Measurements from ENCODE around the gene GPR160. TPM values are rescaled to one million over a fixed set of nuclear protein-coding genes. Genes with fewer than 3 reads are reported as not detected.
"Not testable (repeated sequence)": the region's sequence is repeated elsewhere in the genome, so short reads cannot be mapped to it uniquely, and the experiment has no call there.

Gene GPR160
- polyA plus RNA-seq, 4 donors: 33.0 to 46.1 (median 38.0) TPM

DNA sequence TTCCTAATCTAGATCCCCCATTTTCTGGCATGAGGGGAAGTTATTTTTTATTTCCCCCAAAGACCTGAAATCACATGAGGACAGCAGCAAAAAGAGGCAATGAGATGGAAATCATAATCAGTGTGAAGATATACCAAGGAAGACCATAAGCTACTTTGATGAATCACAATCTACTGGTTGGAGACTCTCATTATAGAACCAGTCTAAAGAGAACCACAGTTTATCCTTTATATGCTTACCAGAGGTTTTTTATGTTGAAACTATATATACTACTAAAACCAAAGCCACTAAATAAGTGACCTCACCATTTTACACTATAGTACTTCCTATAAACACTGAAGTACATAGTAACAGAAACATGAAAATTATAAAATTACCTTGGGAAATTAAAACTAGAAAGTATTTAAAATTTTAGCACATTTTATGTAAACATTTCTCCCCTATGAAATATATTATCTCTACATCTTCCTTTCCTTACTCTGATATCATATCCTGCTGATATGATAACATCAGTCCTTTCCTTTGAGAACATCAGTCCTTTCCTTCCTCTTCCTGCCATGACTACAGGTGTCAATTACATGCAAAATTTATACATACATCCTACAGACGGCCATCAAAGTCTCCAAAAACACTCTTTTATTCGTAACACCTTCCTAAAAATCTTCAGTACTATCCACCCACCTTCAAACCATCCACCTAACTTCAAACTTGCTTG is 71.9 kb downstream of the GPR160 start:
- no peak for DNase-seq (ENCODE audit: low read depth in 4 of 4, low spot score in 2 of 4)

DNA sequence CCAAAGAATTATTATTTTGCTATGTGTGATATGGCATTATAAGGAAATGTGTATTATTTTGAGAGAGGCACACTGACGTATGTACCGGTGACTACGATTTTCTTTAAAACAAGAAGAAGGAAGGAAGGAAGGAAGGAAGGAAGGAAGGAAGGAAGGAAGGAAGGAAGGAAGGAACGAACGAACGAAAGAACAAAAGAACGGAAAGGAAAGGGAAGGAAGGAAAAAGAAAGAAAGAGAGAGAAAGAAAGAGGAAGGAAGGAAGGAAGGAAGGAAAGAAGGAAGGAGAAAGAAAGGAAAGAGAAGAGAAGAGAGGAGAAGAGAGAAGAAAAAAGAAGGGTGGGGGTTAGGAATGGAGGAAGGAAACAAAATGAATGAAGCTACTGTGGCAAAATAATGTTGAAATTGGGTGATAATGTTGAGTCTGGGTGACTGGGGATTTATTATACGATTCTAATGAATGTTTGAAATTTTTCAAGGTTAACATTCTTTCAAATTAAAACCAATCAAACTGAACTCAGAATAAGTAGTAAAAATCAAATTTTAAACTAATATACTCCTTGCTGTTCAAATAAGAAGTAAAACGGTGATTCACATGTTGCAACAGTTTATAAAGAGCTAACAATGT is 73.5 kb downstream of the GPR160 start:
- DNase-seq (ENCODE audit: low read depth in 4 of 4, low spot score in 2 of 4): no peak

DNA sequence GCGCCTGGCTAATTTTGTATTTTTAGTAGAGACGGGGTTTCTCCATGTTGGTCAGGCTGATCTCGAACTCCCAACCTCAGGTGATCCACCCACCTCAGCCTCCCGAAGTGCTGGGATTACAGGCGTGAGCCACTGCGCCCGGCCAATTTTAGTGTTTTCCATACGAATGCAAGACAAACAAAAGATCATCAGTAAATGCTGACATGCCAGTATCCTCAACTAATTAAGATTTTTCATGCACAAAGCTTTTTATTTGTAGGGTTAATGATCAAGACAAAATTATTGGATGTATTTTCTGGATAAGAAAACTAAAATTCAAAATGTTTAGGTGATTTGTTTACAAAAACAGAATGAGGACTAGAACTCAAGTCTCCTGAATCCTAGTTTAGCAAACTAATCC is 76.4 kb downstream of the GPR160 start:
- not testable (repeated sequence) for DNase-seq (ENCODE audit: low read depth in 4 of 4, low spot score in 2 of 4)

DNA sequence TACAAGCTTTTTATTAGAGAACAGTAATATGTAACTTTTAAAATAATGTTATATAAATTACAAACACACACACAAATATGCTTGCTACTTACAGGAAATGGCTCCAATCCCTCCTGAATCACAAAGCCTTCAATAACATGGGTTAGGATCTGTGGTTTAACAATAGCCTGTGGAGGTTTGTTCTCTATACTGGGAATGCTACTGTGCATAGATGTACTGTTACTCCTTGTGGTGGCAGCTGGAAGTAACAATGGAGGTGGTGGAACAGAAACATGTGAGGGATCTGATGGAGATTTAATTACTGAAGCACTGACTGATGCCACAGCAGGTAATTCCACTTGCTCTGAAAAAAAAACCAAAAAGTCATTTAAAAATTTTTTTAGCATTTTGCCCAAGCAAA is 79.3 kb downstream of the GPR160 start:
- DNase-seq (ENCODE audit: low read depth in 4 of 4, low spot score in 2 of 4): no peak

DNA sequence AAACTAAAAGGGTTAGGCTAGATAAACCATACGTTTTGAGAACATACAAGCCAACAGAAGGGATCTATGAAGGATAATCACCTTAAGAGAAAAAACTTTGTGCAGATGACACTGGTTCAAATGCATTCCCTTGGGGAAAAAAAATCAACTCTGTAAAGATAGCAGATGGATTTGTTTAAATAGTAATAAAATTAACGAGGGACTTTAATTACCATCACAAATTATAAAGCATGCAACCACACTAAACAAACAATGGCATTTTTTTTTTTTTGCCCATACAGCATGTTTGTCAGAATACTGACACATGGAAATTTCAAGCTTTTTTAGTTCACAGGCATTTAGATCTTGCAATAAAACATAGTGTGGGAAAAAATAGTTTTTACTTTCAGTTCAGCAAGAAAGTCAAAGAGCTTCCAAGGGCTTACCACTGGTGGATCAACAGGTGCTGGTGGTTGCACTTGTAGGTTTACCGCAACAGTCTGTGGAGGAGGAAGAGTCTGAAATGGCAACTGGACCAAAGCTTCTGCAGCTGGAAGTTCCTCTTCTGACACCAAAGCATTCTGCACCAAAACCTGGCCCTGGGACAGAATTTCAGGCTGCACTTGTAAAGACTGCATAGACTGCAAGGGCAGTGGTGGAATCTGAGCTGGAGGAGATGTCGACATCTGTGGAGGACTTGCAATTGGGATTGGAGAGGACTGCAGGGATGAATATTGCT is 90.6 kb downstream of the GPR160 start:
- DNase-seq (ENCODE audit: low read depth in 4 of 4, low spot score in 2 of 4): no peak

DNA sequence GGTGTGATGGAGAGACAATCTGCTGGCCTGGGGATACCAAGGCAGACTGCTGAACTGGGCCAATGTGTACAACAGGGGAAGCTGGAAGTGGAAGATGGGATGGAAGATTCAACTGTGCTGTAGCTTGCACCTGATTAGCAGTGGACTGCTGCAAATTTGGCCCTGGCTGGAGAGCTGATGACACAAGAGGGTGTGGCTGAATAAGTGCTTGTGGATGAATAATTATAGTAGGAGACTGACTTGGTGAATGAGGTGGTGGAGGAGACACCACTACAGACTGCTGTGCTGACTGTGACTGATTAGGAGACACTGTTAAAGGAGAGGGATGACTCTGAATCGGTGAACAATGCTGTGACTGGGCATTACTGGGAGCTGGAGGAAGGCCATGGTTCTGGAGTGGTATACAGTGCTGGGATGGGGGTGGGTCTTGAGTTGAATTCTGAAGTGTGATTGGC is 91.2 kb downstream of the GPR160 start:
- DNase-seq (ENCODE audit: low read depth in 4 of 4, low spot score in 2 of 4): no peak

DNA sequence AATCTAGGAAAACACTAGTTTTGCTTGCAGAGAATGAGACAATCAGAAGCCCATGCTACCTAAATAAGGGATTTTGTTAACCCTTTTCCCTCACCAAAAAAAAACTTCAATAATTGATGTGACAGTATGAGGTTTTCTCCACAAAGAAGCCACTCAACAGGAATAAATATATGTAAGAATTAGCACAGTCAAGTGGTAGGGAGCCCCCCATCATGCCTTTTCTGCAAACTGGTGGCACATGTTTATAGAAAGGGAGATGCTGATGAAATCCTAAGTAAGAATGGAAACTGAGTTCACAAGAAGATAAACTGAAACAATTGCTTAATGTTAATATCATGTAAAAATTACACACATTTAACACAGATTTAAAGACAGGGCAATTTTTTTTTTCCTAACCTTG is 92.7 kb downstream of the GPR160 start:
- no peak for DNase-seq (ENCODE audit: low read depth in 4 of 4, low spot score in 2 of 4)

DNA sequence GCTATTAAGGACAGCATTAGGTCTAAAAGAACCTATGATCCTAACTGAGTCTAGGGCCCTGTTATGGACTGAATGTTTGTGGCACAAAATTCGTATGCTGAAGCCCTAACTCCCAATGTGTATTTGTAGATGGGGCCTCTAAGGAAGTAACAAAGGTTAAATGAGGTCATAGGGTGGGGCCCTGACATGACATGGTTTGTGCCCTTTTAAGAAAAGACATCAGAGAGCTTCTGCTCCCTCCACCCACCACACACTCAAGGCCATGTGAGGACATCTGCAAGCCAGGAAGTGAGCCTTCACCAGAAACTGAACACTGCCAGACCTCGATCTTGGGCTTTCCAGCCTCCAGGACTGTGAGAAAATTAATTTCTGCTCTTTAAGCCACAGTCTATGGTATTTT is 94.5 kb downstream of the GPR160 start:
- no peak for DNase-seq (ENCODE audit: low read depth in 4 of 4, low spot score in 2 of 4)

Other genes starting within 250 kb of the GPR160 start
- gene LRRIQ4, start 225.1 kb upstream of the GPR160 start, polyA plus RNA-seq (ENCODE audit: insufficient read length in 4 of 4): under 1 TPM; 0.10 to 0.32 (median 0.18) TPM
- 10 to 100 TPM in 3 of 4 donors, 1 to 10 TPM in 1; 8.2 to 19.5 (median 12.9) TPM for gene LRRC34, start 225.1 kb upstream of the GPR160 start, polyA plus RNA-seq (ENCODE audit: insufficient read length in 4 of 4)
- gene LRRC31, start 168.1 kb upstream of the GPR160 start, polyA plus RNA-seq (ENCODE audit: insufficient read length in 4 of 4): under 1 TPM; 0.16 to 0.44 (median 0.28) TPM
- not detected for gene SAMD7, start 126.4 kb upstream of the GPR160 start, polyA plus RNA-seq (ENCODE audit: insufficient read length in 4 of 4)
- 100 to 1,000 TPM; 177 to 208 (median 183) TPM for gene SEC62, start 71.2 kb upstream of the GPR160 start, polyA plus RNA-seq (ENCODE audit: insufficient read length in 4 of 4)
- 10 to 100 TPM; 18.2 to 44.6 (median 29.1) TPM for gene PHC3, start 143.7 kb downstream of the GPR160 start, polyA plus RNA-seq (ENCODE audit: insufficient read length in 4 of 4)
- gene PRKCI, start 184.4 kb downstream of the GPR160 start, polyA plus RNA-seq (ENCODE audit: insufficient read length in 4 of 4): 100 to 1,000 TPM in 1 of 4 donors, 10 to 100 TPM in 3; 58.4 to 101 (median 65.0) TPM

Data from left renal cortex interstitium (tissue), 4 donors.